Fibroblast of skin of right quadriceps (primary cell): ENCODE measurements around the gene GATAD2A.
A peak's percentile ranks its signal among the peaks of the same experiment; 100 is the strongest.

ENCODE experiments used
- DNase-seq: peaks from one replicate; pipeline ENCODE4 v3.0.0-alpha.2; 2013

The GATAD2A gene

GRCh38 chr19:19534556-19535265 lies 129.2 kb downstream of the GATAD2A start:
- DNase-seq, result no peak

GRCh38 chr19:19535311-19536191 lies 130.1 kb downstream of the GATAD2A start:
- no peak for DNase-seq

GRCh38 chr19:19537075-19538048 lies 131.9 kb downstream of the GATAD2A start:
- no peak for DNase-seq

GRCh38 chr19:19538061-19538784 lies 132.7 kb downstream of the GATAD2A start, which contains the start of gene CILP2:
Gene CILP2, plus strand, starts transcription at chr19:19538265. Its CDS starts 85 bp downstream, at chr19:19538350.
- no peak for DNase-seq

GRCh38 chr19:19538785-19539166 lies 133.3 kb downstream of the GATAD2A start:
- DNase-seq, result no peak

GRCh38 chr19:19539698-19540063 lies 134.2 kb downstream of the GATAD2A start:
- DNase-seq, result no peak

GRCh38 chr19:19540064-19540714 lies 134.7 kb downstream of the GATAD2A start:
- DNase-seq, result peak; percentile 75

- DNase-seq, result peak; percentile 31
These were observed 135.4 kb downstream of the GATAD2A start for GRCh38 chr19:19540715-19541515.

- no peak for DNase-seq
These were observed 136.1 kb downstream of the GATAD2A start for GRCh38 chr19:19541616-19542015.

- no peak for DNase-seq
These were observed 137.0 kb downstream of the GATAD2A start for GRCh38 chr19:19542507-19542906.

- no peak for DNase-seq
These were observed 137.6 kb downstream of the GATAD2A start for GRCh38 chr19:19543101-19543500.

GRCh38 chr19:19543640-19544039 lies 138.2 kb downstream of the GATAD2A start:
- DNase-seq, result no peak

GRCh38 chr19:19544257-19544953 lies 138.9 kb downstream of the GATAD2A start:
- DNase-seq, result no peak

- DNase-seq, result no peak
These were observed 139.6 kb downstream of the GATAD2A start for GRCh38 chr19:19544954-19545591.

- no peak for DNase-seq
These were observed 140.2 kb downstream of the GATAD2A start for GRCh38 chr19:19545707-19546106.

GRCh38 chr19:19546751-19547162 lies 141.3 kb downstream of the GATAD2A start:
- DNase-seq, result no peak

- no peak for DNase-seq
These were observed 142.3 kb downstream of the GATAD2A start for GRCh38 chr19:19547674-19548336.

- DNase-seq, result no peak
These were observed 143.7 kb downstream of the GATAD2A start for GRCh38 chr19:19548915-19549759.
